HEK293T (cell line): ENCODE measurements around the gene TGM6.

Source experiments
- CTCF ChIA-PET: fragments of 350-600 bp; formaldehyde crosslinking; extraction: SDS; loops from one replicate; lab custom pipeline; 2021; ENCODE audit warnings: antibody characterized with exemption, inconsistent platforms; lab: Yijun Ruan, JAX
- POLR2A ChIA-PET: fragments of 350-600 bp; formaldehyde crosslinking; extraction: SDS; loops from one replicate; lab custom pipeline; 2020; ENCODE audit warnings: antibody characterized with exemption, inconsistent platforms; lab: Yijun Ruan, JAX
- DNase-seq: peaks from one replicate; pipeline ENCODE4 v3.0.0; 2012; ENCODE audit warnings: mixed read lengths; ENCODE audit errors: extremely low spot score
- ARNT ChIP-seq: fragments of 450-650 bp; IDR thresholded peaks from 2 replicates; pipeline ENCODE4 v1.6.1; 2017; ENCODE audit warnings: mild to moderate bottlenecking
- BHLHE40 ChIP-seq: fragments of 450-650 bp; IDR thresholded peaks from 2 replicates; pipeline ENCODE4 v1.6.1; 2016; ENCODE audit warnings: mild to moderate bottlenecking, moderate library complexity, borderline replicate concordance
- CTBP1 ChIP-seq: fragments of 450-650 bp; IDR thresholded peaks from 2 replicates; pipeline ENCODE4 v1.6.1; 2016; ENCODE audit warnings: borderline replicate concordance
- ELF4 ChIP-seq: fragments of 450-650 bp; IDR thresholded peaks from 2 replicates; pipeline ENCODE4 v1.6.1; 2017; ENCODE audit warnings: antibody characterized with exemption
- FOXA1 ChIP-seq: fragments of 450-650 bp; IDR thresholded peaks from 2 replicates; pipeline ENCODE4 v1.6.1; 2016; ENCODE audit warnings: mild to moderate bottlenecking
- FOXK2 ChIP-seq: fragments of 450-650 bp; IDR thresholded peaks from 2 replicates; pipeline ENCODE4 v1.6.1; 2016; ENCODE audit warnings: mild to moderate bottlenecking
- FOXM1 ChIP-seq: fragments of 450-650 bp; IDR thresholded peaks from 2 replicates; pipeline ENCODE4 v1.6.1; 2017; ENCODE audit warnings: mild to moderate bottlenecking, borderline replicate concordance
- HDGF ChIP-seq: fragments of 450-650 bp; IDR thresholded peaks from 2 replicates; pipeline ENCODE4 v1.6.1; 2017; ENCODE audit warnings: antibody characterized with exemption, borderline replicate concordance
- L3MBTL2 ChIP-seq: fragments of 450-650 bp; conservative IDR thresholded peaks from 2 replicates; pipeline ENCODE4 v1.6.1; 2016; ENCODE audit warnings: mild to moderate bottlenecking
- LEF1 ChIP-seq: fragments of 450-650 bp; IDR thresholded peaks from 2 replicates; pipeline ENCODE4 v1.6.1; 2017; ENCODE audit warnings: mild to moderate bottlenecking, borderline replicate concordance
- NFRKB ChIP-seq: fragments of 450-650 bp; IDR thresholded peaks from 2 replicates; pipeline ENCODE4 v1.6.1; 2016; ENCODE audit warnings: mild to moderate bottlenecking, moderate library complexity
- PKNOX1 ChIP-seq: fragments of 450-650 bp; IDR thresholded peaks from 2 replicates; pipeline ENCODE4 v1.6.1; 2016
- SP1 ChIP-seq: fragments of 450-650 bp; IDR thresholded peaks from 2 replicates; pipeline ENCODE4 v1.6.1; 2017
- SUZ12 ChIP-seq: fragments of 450-650 bp; IDR thresholded peaks from 2 replicates; pipeline ENCODE4 v1.6.1; 2016; ENCODE audit warnings: mild to moderate bottlenecking
- TARDBP ChIP-seq: fragments of 450-650 bp; IDR thresholded peaks from 2 replicates; pipeline ENCODE4 v1.6.1; 2016
- ZNF384 ChIP-seq: fragments of 450-650 bp; IDR thresholded peaks from 2 replicates; pipeline ENCODE4 v1.6.1; 2016

TGM6 gene

GRCh38 chr20:2475850-2476741, 95.4 kb downstream of the TGM6 start:
- ChIA-PET POLR2A (interaction anchor here (1.5 kb wide), 1 partner anchor 176 kb away, joined by 6 read pairs; the partner anchor contains the start of gene NOP56), CTCF (no interaction called here)
- DNase-seq: no peak
- no peak for TF ChIP-seq NFRKB
- no peak for TF ChIP-seq L3MBTL2
- TF ChIP-seq BHLHE40: no peak
- no peak for TF ChIP-seq PKNOX1
- no peak for TF ChIP-seq LEF1
- TF ChIP-seq FOXA1: no peak
- TF ChIP-seq ARNT: no peak
- no peak for TF ChIP-seq TARDBP
- no peak for TF ChIP-seq FOXK2
- no peak for TF ChIP-seq HDGF
- no peak for TF ChIP-seq SP1
- TF ChIP-seq CTBP1: no peak
- TF ChIP-seq ELF4: no peak
- no peak for TF ChIP-seq ZNF384
- TF ChIP-seq FOXM1: no peak
- TF ChIP-seq SUZ12: no peak

GRCh38 chr20:2476742-2477615, 96.3 kb downstream of the TGM6 start:
- ChIA-PET POLR2A (interaction anchor here (1.5 kb wide), 1 partner anchor 175 kb away, joined by 6 read pairs; the partner anchor contains the start of gene NOP56), CTCF (no interaction called here)
- no peak for TF ChIP-seq L3MBTL2
- DNase-seq: no peak

- POLR2A ChIA-PET: no interaction called here
- CTCF ChIA-PET: no interaction called here
- no peak for TF ChIP-seq SP1
- no peak for TF ChIP-seq PKNOX1
- DNase-seq: no peak
These were observed 99.7 kb downstream of the TGM6 start for GRCh38 chr20:2480381-2480780.
